Endodermal cell (in vitro differentiated cells): ENCODE data around the gene EYS. TPM values are rescaled to one million over a fixed set of nuclear protein-coding genes. Genes with fewer than 3 reads are reported as not detected.

Experiments
- DNase-seq: peaks from one replicate; pipeline ENCODE4 v3.0.0-alpha.2; 2017
- H3K27ac ChIP-seq: 2 replicates; pipeline ENCODE4 v1.5.1; 2013; ENCODE audit warnings: mild to moderate bottlenecking, low read depth, low read length, moderate library complexity
- H3K27me3 ChIP-seq: 2 replicates; pipeline ENCODE4 v1.6.1; 2013; ENCODE audit warnings: mild to moderate bottlenecking, low read length, moderate library complexity; ENCODE audit not compliant: insufficient read depth, control insufficient read depth, poor library complexity, severe bottlenecking
- H3K36me3 ChIP-seq: 2 replicates; pipeline ENCODE4 v1.7.0; 2013; ENCODE audit warnings: mild to moderate bottlenecking, low read length, moderate library complexity; ENCODE audit not compliant: control insufficient read depth, insufficient read depth
- H3K4me1 ChIP-seq: one replicate; pipeline ENCODE4 v1.7.0; 2013; ENCODE audit warnings: low read length; ENCODE audit not compliant: control insufficient read depth, insufficient read depth
- H3K4me3 ChIP-seq: 2 replicates; pipeline ENCODE4 v1.5.1; 2013; ENCODE audit warnings: mild to moderate bottlenecking, low read length, moderate library complexity
- H3K9ac ChIP-seq: 2 replicates; pipeline ENCODE4 v1.6.1; 2013; ENCODE audit warnings: mild to moderate bottlenecking, low read length, moderate library complexity; ENCODE audit not compliant: poor library complexity, severe bottlenecking; ENCODE audit errors: extremely low read depth
- H3K9me3 ChIP-seq: 2 replicates; pipeline ENCODE4 v1.6.1; 2013; ENCODE audit warnings: mild to moderate bottlenecking, low read length, moderate library complexity; ENCODE audit not compliant: control insufficient read depth
- H3K27ac Mint-ChIP-seq: 2 replicates; pipeline ENCODE4 v1.8.0; 2020; ENCODE audit warnings: mixed read lengths
- H3K27me3 Mint-ChIP-seq: 2 replicates; pipeline ENCODE4 v1.8.0; 2021; ENCODE audit warnings: mild to moderate bottlenecking, mixed read lengths; ENCODE audit not compliant: insufficient read depth
- H3K36me3 Mint-ChIP-seq: 2 replicates; pipeline ENCODE4 v1.8.0; 2020; ENCODE audit warnings: low read depth, mixed read lengths
- H3K4me1 Mint-ChIP-seq: 2 replicates; pipeline ENCODE4 v1.8.0; 2020; ENCODE audit warnings: mixed read lengths
- H3K4me3 Mint-ChIP-seq: 2 replicates; pipeline ENCODE4 v1.8.0; 2020; ENCODE audit warnings: mild to moderate bottlenecking, moderate library complexity, mixed read lengths
- H3K9me3 Mint-ChIP-seq: 2 replicates; pipeline ENCODE4 v1.8.0; 2020; ENCODE audit warnings: mild to moderate bottlenecking, mixed read lengths
- WGBS, 2 experiments: methylation state at CpG; one replicate each; pipeline versions ENCODE4 v1.1.5 to v1.1.7; 2013; ENCODE audit warnings: missing lambda C conversion rate in 2 of 2, mixed read lengths in 1 of 2; ENCODE audit not compliant: insufficient coverage in 1 of 2, insufficient read length in 1 of 2; 5-methylcytosine and 5-hydroxymethylcytosine counted together
- total RNA-seq, 2 donors: library from RNA; stranded (reverse); fragmentation: NEBNext Ultra II Directional in 1 of 2; extraction: Animal tissue kit (Norgen Biotek cat#: 25700) in 1 of 2; gene quantifications; 2 replicates in 1 of 2; 3 replicates in 1 of 2; pipeline ENCODE4 v1.2.1, GENCODE V29; 2021
- TF ChIP-seq, protein P1 (sequence below): fragments of 200-600 bp; sonication (generic); conservative IDR thresholded peaks from 2 replicates; pipeline ENCODE4 v1.5.0; 2021; ENCODE audit warnings: antibody characterized with exemption, mild to moderate bottlenecking

EYS gene
- total RNA-seq, 2 donors from 2014 or later = 0.31 to 0.70 TPM

GRCh38 chr6:63724721-63725120, 1982.3 kb downstream of the EYS start:
- Mint-ChIP-seq H3K4me1 (no peaks in the 10 kb centered on the region), H3K27ac (no peak overlapping the region), H3K27me3 (no peaks in the 10 kb centered on the region), H3K9me3 (no peaks in the 10 kb centered on the region), H3K4me3 (no peak overlapping the region), H3K36me3 (no peaks in the 10 kb centered on the region)
- DNase-seq = no peak
- H3K4me1 ChIP-seq = no peaks in the 10 kb centered on the region
- no peak overlapping the region for H3K4me3 ChIP-seq
- no peaks in the 10 kb centered on the region for H3K27me3 ChIP-seq
- no peaks in the 10 kb centered on the region for H3K36me3 ChIP-seq
- H3K27ac ChIP-seq = no peak overlapping the region
- no peaks in the 10 kb centered on the region for H3K9me3 ChIP-seq
- TF ChIP-seq, protein P1, sequence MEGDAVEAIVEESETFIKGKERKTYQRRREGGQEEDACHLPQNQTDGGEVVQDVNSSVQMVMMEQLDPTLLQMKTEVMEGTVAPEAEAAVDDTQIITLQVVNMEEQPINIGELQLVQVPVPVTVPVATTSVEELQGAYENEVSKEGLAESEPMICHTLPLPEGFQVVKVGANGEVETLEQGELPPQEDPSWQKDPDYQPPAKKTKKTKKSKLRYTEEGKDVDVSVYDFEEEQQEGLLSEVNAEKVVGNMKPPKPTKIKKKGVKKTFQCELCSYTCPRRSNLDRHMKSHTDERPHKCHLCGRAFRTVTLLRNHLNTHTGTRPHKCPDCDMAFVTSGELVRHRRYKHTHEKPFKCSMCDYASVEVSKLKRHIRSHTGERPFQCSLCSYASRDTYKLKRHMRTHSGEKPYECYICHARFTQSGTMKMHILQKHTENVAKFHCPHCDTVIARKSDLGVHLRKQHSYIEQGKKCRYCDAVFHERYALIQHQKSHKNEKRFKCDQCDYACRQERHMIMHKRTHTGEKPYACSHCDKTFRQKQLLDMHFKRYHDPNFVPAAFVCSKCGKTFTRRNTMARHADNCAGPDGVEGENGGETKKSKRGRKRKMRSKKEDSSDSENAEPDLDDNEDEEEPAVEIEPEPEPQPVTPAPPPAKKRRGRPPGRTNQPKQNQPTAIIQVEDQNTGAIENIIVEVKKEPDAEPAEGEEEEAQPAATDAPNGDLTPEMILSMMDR = no peak
- no peak overlapping the region for H3K9ac ChIP-seq

GRCh38 chr6:63721181-63721580, 1985.8 kb downstream of the EYS start:
- H3K27me3 Mint-ChIP-seq = no peaks in the 10 kb centered on the region
- H3K4me3 Mint-ChIP-seq = no peak overlapping the region
- no peaks in the 10 kb centered on the region for H3K9me3 Mint-ChIP-seq
- TF ChIP-seq, protein P1 = no peak
- no peak overlapping the region for H3K9ac ChIP-seq
- H3K27ac Mint-ChIP-seq = no peak overlapping the region
- WGBS, 2 experiments = no CpG with 5 or more reads among the region's 1 CpG
- no peaks in the 10 kb centered on the region for H3K36me3 Mint-ChIP-seq
- H3K27ac ChIP-seq = no peak overlapping the region
- no peak overlapping the region for H3K4me3 ChIP-seq
- no peaks in the 10 kb centered on the region for H3K27me3 ChIP-seq
- H3K4me1 ChIP-seq = no peaks in the 10 kb centered on the region
- H3K4me1 Mint-ChIP-seq = no peaks in the 10 kb centered on the region
- H3K9me3 ChIP-seq = no peaks in the 10 kb centered on the region
- H3K36me3 ChIP-seq = no peaks in the 10 kb centered on the region
- DNase-seq = no peak

- Mint-ChIP-seq H3K4me3 (no peak overlapping the region), H3K27ac (no peak overlapping the region), H3K4me1 (peaks cover 8% of the 10 kb centered on the region), H3K36me3 (peaks cover 24% of the 10 kb centered on the region), H3K9me3 (no peaks in the 10 kb centered on the region), H3K27me3 (no peaks in the 10 kb centered on the region)
- DNase-seq = no peak
- H3K4me1 ChIP-seq = no peaks in the 10 kb centered on the region
- H3K4me3 ChIP-seq = no peak overlapping the region
- WGBS, 2 experiments = 95% methylated on average over 2 of the region's 2 CpGs; no CpG with 5 or more reads in 1 of the 2 experiments
- H3K36me3 ChIP-seq = peaks cover 36% of the 10 kb centered on the region
- H3K27ac ChIP-seq = no peak overlapping the region
- no peak overlapping the region for H3K9ac ChIP-seq
- no peaks in the 10 kb centered on the region for H3K9me3 ChIP-seq
- TF ChIP-seq, protein P1 = no peak
- no peaks in the 10 kb centered on the region for H3K27me3 ChIP-seq
These were observed 1990.9 kb downstream of the EYS start for GRCh38 chr6:63716169-63716568.
